Loucy (cell line): ENCODE measurements around the gene SYTL1.

ENCODE experiments used
- H2AFZ ChIP-seq: fragments of 200-600 bp; sonication (generic); 2 replicates; pipeline ENCODE4 v1.6.0; 2016; ENCODE audit warnings: antibody characterized with exemption, mild to moderate bottlenecking, low read length, moderate library complexity
- H3F3A ChIP-seq: fragments of 200-600 bp; 2 replicates; pipeline ENCODE4 v1.6.0; 2016; ENCODE audit warnings: antibody characterized with exemption, low read depth, mild to moderate bottlenecking
- H3K27me3 ChIP-seq: fragments of 200-600 bp; sonication (generic); 2 replicates; pipeline ENCODE4 v1.6.1; 2014; ENCODE audit warnings: low read length, mild to moderate bottlenecking; ENCODE audit not compliant: insufficient read depth, poor library complexity, severe bottlenecking
- H3K36me3 ChIP-seq: fragments of 200-600 bp; sonication (generic); 2 replicates; pipeline ENCODE4 v1.6.1; 2016; ENCODE audit warnings: low read length; ENCODE audit not compliant: insufficient read depth
- H3K4me1 ChIP-seq: fragments of 200-600 bp; sonication (generic); 2 replicates; pipeline ENCODE4 v1.5.1; 2014; ENCODE audit warnings: low read length, mild to moderate bottlenecking; ENCODE audit not compliant: insufficient read depth, poor library complexity, severe bottlenecking
- H3K4me2 ChIP-seq: fragments of 200-600 bp; sonication (generic); 2 replicates; pipeline ENCODE4 v1.6.0; 2014; ENCODE audit warnings: antibody characterized with exemption, low read length, low read depth, mild to moderate bottlenecking; ENCODE audit not compliant: poor library complexity, severe bottlenecking
- H3K4me3 ChIP-seq: fragments of 200-600 bp; sonication (generic); 2 replicates; pipeline ENCODE4 v1.5.1; 2014; ENCODE audit warnings: low read length, mild to moderate bottlenecking, mixed read lengths; ENCODE audit not compliant: poor library complexity, severe bottlenecking
- H3K79me2 ChIP-seq: fragments of 200-600 bp; sonication (generic); 2 replicates; pipeline ENCODE4 v1.6.1; 2014; ENCODE audit warnings: low read length; ENCODE audit not compliant: insufficient read depth
- H3K9ac ChIP-seq: fragments of 200-600 bp; sonication (generic); 2 replicates; pipeline ENCODE4 v1.6.0; 2014; ENCODE audit warnings: mild to moderate bottlenecking, low read depth, low read length, moderate library complexity; ENCODE audit not compliant: poor library complexity, severe bottlenecking
- H3K9me2 ChIP-seq: fragments of 200-600 bp; sonication (generic); replicated peaks from 2 replicates; pipeline ENCODE4 v1.6.1; 2016; ENCODE audit warnings: low read depth, low read length, mixed read lengths
- H3K9me3 ChIP-seq: fragments of 200-600 bp; sonication (generic); 2 replicates; pipeline ENCODE4 v1.6.1; 2014; ENCODE audit warnings: mild to moderate bottlenecking, antibody characterized with exemption, low read length, low read depth; ENCODE audit not compliant: insufficient read depth
- H4K20me1 ChIP-seq: fragments of 200-600 bp; sonication (generic); 2 replicates; pipeline ENCODE4 v1.6.0; 2014; ENCODE audit warnings: antibody characterized with exemption, low read length, mild to moderate bottlenecking; ENCODE audit not compliant: insufficient read depth, poor library complexity, severe bottlenecking
- CTCF ChIP-seq: fragments of 200-600 bp; sonication (generic); conservative IDR thresholded peaks from 2 replicates; pipeline ENCODE4 v1.5.1; 2014; ENCODE audit warnings: mild to moderate bottlenecking, antibody characterized with exemption, low read length
- EZH2phosphoT487 ChIP-seq: fragments of 200-600 bp; IDR thresholded peaks from 2 replicates; pipeline ENCODE4 v1.6.1; 2018; ENCODE audit warnings: antibody characterized with exemption, mild to moderate bottlenecking, moderate library complexity, borderline replicate concordance

The SYTL1 gene

GRCh38 chr1:27357281-27358037 is 15.6 kb downstream of the SYTL1 start:
- Histone ChIP-seq H3F3A (no peaks in the 10 kb centered on the region), H4K20me1 (no peaks in the 10 kb centered on the region), H3K27me3 (no peaks in the 10 kb centered on the region), H3K4me2 (peak overlapping the region; percentile 67), H3K4me3 (peak overlapping the region; percentile 65), H3K9me3 (no peaks in the 10 kb centered on the region), H3K79me2 (no peaks in the 10 kb centered on the region), H2AFZ (peak overlapping the region; percentile 77; the same call in 1 of the 2 replicates), H3K9ac (peak overlapping the region; percentile 64), H3K9me2 (no peaks in the 10 kb centered on the region), H3K36me3 (no peaks in the 10 kb centered on the region), H3K4me1 (no peaks in the 10 kb centered on the region)
- TF ChIP-seq CTCF (peak; percentile 89), EZH2phosphoT487 (no peak)

GRCh38 chr1:27358038-27358927 is 16.5 kb downstream of the SYTL1 start:
- Histone ChIP-seq H3K27me3 (no peaks in the 10 kb centered on the region), H3K79me2 (no peaks in the 10 kb centered on the region), H3K9ac (no peak overlapping the region), H3K9me3 (no peaks in the 10 kb centered on the region), H3F3A (no peaks in the 10 kb centered on the region), H4K20me1 (no peaks in the 10 kb centered on the region), H3K4me3 (no peak overlapping the region), H3K4me2 (no peak overlapping the region), H2AFZ (no peak overlapping the region), H3K4me1 (no peaks in the 10 kb centered on the region), H3K9me2 (no peaks in the 10 kb centered on the region), H3K36me3 (no peaks in the 10 kb centered on the region)
- TF ChIP-seq CTCF (no peak), EZH2phosphoT487 (no peak)

- Histone ChIP-seq H3K9me3 (no peaks in the 10 kb centered on the region), H3K9me2 (no peaks in the 10 kb centered on the region), H3K27me3 (no peaks in the 10 kb centered on the region), H3F3A (no peaks in the 10 kb centered on the region), H2AFZ (no peak overlapping the region), H3K36me3 (no peaks in the 10 kb centered on the region), H3K4me1 (no peaks in the 10 kb centered on the region), H4K20me1 (no peaks in the 10 kb centered on the region), H3K9ac (no peak overlapping the region), H3K4me3 (no peak overlapping the region), H3K4me2 (no peak overlapping the region), H3K79me2 (no peaks in the 10 kb centered on the region)
- TF ChIP-seq CTCF, result no peak
- no peak for TF ChIP-seq EZH2phosphoT487
Measured at GRCh38 chr1:27358928-27359313, 17.1 kb downstream of the SYTL1 start.
